NCI-H2029 treated with DMSO at 0.1 percent for 48 hours (cell line): ENCODE results near the gene CELF3.
"Not testable (repeated sequence)": the region's sequence is repeated elsewhere in the genome, so short reads cannot be mapped to it uniquely, and the experiment has no call there.

Source experiments
- DNase-seq: peaks from one replicate; lab custom pipeline; 2025; lab: John Stamatoyannopoulos, UW

The CELF3 gene

GRCh38 chr1:151703813-151704212 is 12.8 kb downstream of the CELF3 start:
- DNase-seq = no peak

- no peak for DNase-seq
Observed at GRCh38 chr1:151702936-151703335, 13.7 kb downstream of the CELF3 start.

GRCh38 chr1:151701515-151701914 is 15.1 kb downstream of the CELF3 start:
- DNase-seq = no peak

- DNase-seq = peak; percentile 7
Observed at GRCh38 chr1:151693057-151693651, 23.4 kb downstream of the CELF3 start.

- no peak for DNase-seq
Observed at GRCh38 chr1:151692226-151692625, 24.4 kb downstream of the CELF3 start.

- no peak for DNase-seq
Observed at GRCh38 chr1:151689494-151689893, 27.1 kb downstream of the CELF3 start.

GRCh38 chr1:151686561-151686960 is 30.0 kb downstream of the CELF3 start:
- DNase-seq = no peak

- DNase-seq = no peak
Observed at GRCh38 chr1:151684128-151684527, 32.5 kb downstream of the CELF3 start.

- DNase-seq = not testable (repeated sequence)
Observed at GRCh38 chr1:151682901-151683300, 33.7 kb downstream of the CELF3 start.

- DNase-seq = no peak
Observed at GRCh38 chr1:151681923-151682322, 34.7 kb downstream of the CELF3 start.

- no peak for DNase-seq
Observed at GRCh38 chr1:151680826-151681225, 35.8 kb downstream of the CELF3 start.

- no peak for DNase-seq
Observed at GRCh38 chr1:151680391-151680790, 36.2 kb downstream of the CELF3 start.

GRCh38 chr1:151673407-151673806 is 43.2 kb downstream of the CELF3 start:
- no peak for DNase-seq

- DNase-seq = not testable (repeated sequence)
Observed at GRCh38 chr1:151670036-151670675, 46.4 kb downstream of the CELF3 start.

GRCh38 chr1:151668090-151668489 is 48.5 kb downstream of the CELF3 start:
- no peak for DNase-seq

- DNase-seq = no peak
Observed at GRCh38 chr1:151661751-151662150, 54.9 kb downstream of the CELF3 start.

GRCh38 chr1:151655371-151655770 is 61.2 kb downstream of the CELF3 start:
- DNase-seq = no peak

- DNase-seq = no peak
Observed at GRCh38 chr1:151653397-151653796, 63.2 kb downstream of the CELF3 start.
